Pancreas (tissue), 10 donors: Measurements from ENCODE around the gene SPEN. TPM values are rescaled to one million over a fixed set of nuclear protein-coding genes. Genes with fewer than 3 reads are reported as not detected.

Experiments
- ATAC-seq, 4 donors: fragments of 200-7000 bp; cut with Tn5 transposase; one replicate each; pipeline versions ENCODE4 v1.8.0 to v1.9.1; 2020; ENCODE audit warnings: mild to moderate bottlenecking in 4 of 4, moderate library complexity in 4 of 4
- DNase-seq, 6 donors: peaks; one replicate each; pipeline ENCODE4 v3.0.0-alpha.2; 2020
- FAIRE-seq: peaks from 2 replicates; lab custom pipeline; 2012; peaks lifted over from hg19 to GRCh38; lab: Jason Lieb, UNC
- H3K27ac ChIP-seq, 4 donors: fragments of 200-600 bp; sonication (generic); 1 replicate in 3 of 4; 2 replicates in 1 of 4; pipeline versions ENCODE4 v1.5.0 to v1.8.0; 2020
- H3K27me3 ChIP-seq, 4 donors: fragments of 200-600 bp; one replicate each; pipeline ENCODE4 v1.8.0; 2021
- H3K36me3 ChIP-seq, 3 donors: fragments of 200-600 bp; sonication (generic) in 1 of 3; one replicate each; pipeline versions ENCODE4 v1.5.0 to v1.8.0; 2020 to 2021
- H3K4me1 ChIP-seq, 3 donors: fragments of 200-600 bp; one replicate each; pipeline ENCODE4 v1.8.0; 2021
- H3K4me3 ChIP-seq, 4 donors: fragments of 200-600 bp; sonication (generic) in 2 of 4; one replicate each; pipeline versions ENCODE4 v1.5.0 to v1.8.0; 2020 to 2021
- H3K9me3 ChIP-seq, 4 donors: fragments of 200-600 bp; one replicate each; pipeline ENCODE4 v1.8.0; 2021
- WGBS, 2 donors: extraction: QIAGEN DNeasy Blood & Tissue Kit; methylation state at CpG; one replicate each; pipeline ENCODE4 v1.1.7; 2013; 5-methylcytosine and 5-hydroxymethylcytosine counted together
- intact Hi-C, 3 donors: fragments of 100-400 bp; cut with DNase I; formaldehyde crosslinking; loops; one replicate each; pipeline versions ENCODE4 v1.11.1 to v1.14.2; 2022
- polyA plus RNA-seq, 2 donors: library from polyadenylated mRNA; stranded (reverse); fragments of 200-250 nt; gene quantifications; one replicate each; pipeline ENCODE4 v1.2.3, GENCODE V29; 2013
- total RNA-seq, 6 donors: library from RNA; stranded (reverse); fragmentation: NEBNext Ultra II Directional in 4 of 6; extraction: Animal tissue kit (Norgen Biotek cat#: 25700) in 4 of 6; gene quantifications; one replicate each; pipeline versions ENCODE4 v1.2.1 to v1.2.4, GENCODE V29; 2021 to 2023
- TF ChIP-seq, protein P1 (sequence below), 4 donors: fragments of 200-600 bp; sonication (generic) in 3 of 4; IDR thresholded peaks; one replicate each; pipeline versions ENCODE4 v1.5.0 to v1.8.0; 2021; ENCODE audit warnings: antibody characterized with exemption in 4 of 4
- donor health status: healthy with polysubstance abuse.
- donor health status: DM: no; HTN: no; CAD: no; lungs with moderate emphysema.
- donor health status: DM: no; HTN: no; CAD: no.
- donor health status: control.
- donor health status: control.
- donor health status: Bipolar disorder and iron deficiency.
- donor health status: DM: yes; HTN: yes; CAD: no.
- donor health status: DM: no; HTN: no; CAD: no.
- donor health status: DM: no; HTN: no; CAD: no.
- donor health status: DM: yes; HTN: yes; CAD: no.

Gene SPEN
- total and polyA plus RNA-seq, 8 donors, result 16.2 to 38.2 (median 26.2) TPM

DNA sequence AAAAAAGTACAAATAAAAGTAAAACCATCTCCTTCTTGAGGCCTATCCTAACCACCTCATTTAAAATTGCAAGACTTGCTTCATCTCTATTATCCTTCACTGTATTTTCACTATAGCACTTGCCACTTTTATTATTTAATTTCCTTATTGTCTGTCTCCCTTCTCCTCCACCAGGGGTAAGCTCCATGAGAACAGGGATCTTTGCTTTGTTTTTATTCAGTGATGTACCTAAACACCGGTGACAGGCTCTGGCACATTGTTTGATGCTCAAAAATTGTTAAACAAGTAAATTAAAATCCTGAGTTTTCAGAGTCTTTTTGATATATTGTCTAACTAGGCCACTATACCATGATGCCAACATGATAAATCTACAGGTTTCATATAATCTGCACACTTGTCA, 17.2 kb upstream of the SPEN start:
- Histone ChIP-seq H3K4me1 (peaks cover 0 to 6% (median 5%) of the 10 kb centered on the region in 3 donors), H3K27me3 (no peaks in the 10 kb centered on the region), H3K36me3 (no peaks in the 10 kb centered on the region), H3K9me3 (no peaks in the 10 kb centered on the region), H3K27ac (no peak overlapping the region), H3K4me3 (no peak overlapping the region)
- ATAC-seq (no peak), DNase-seq (no peak), FAIRE-seq (no peak)
- TF ChIP-seq, protein P1, sequence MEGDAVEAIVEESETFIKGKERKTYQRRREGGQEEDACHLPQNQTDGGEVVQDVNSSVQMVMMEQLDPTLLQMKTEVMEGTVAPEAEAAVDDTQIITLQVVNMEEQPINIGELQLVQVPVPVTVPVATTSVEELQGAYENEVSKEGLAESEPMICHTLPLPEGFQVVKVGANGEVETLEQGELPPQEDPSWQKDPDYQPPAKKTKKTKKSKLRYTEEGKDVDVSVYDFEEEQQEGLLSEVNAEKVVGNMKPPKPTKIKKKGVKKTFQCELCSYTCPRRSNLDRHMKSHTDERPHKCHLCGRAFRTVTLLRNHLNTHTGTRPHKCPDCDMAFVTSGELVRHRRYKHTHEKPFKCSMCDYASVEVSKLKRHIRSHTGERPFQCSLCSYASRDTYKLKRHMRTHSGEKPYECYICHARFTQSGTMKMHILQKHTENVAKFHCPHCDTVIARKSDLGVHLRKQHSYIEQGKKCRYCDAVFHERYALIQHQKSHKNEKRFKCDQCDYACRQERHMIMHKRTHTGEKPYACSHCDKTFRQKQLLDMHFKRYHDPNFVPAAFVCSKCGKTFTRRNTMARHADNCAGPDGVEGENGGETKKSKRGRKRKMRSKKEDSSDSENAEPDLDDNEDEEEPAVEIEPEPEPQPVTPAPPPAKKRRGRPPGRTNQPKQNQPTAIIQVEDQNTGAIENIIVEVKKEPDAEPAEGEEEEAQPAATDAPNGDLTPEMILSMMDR (IDR thresholded peaks at IDR 0.05), result no peak
- intact Hi-C loops, result no loop called here
- 82 to 85% methylated on average over 1 of the region's 1 CpG for WGBS, 2 donors

DNA sequence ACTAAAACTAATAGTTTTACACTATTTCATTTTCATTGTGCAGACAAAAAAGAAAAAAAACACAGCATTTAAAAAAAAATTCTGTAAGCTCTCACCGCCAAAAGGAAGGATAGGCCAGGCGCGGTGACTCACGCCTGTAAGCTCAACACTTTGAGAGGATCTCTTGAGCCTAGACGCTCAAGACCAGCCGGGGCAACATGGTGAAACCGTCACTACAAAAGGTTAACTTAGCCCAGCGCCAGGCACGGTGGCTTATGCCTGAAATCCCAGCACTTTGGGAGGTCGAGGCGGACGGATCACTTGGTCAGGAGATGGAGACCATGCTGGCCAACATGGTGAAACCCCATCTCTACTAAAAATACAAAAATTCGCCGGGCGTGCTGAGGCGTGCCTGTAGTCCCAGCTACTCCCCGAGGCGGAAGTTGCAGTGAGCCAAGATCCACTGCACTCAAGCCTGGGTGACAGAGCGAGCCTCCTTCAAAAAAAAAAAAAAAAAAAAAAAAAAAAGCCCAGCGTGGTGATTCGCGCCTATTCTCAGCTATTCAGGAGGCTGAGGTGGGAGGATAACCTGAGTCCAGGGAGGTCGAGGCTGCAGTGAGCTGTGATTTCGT, 14.3 kb upstream of the SPEN start:
- H3K4me3 ChIP-seq, result peak overlapping the region in 3 of 4 donors; percentile 62 to 78 (median 69)
- no peak for FAIRE-seq
- 63 to 78% methylated on average over 24 of the region's 24 CpGs for WGBS, 2 donors
- no peaks in the 10 kb centered on the region for H3K36me3 ChIP-seq
- H3K27me3 ChIP-seq, result no peaks in the 10 kb centered on the region
- H3K27ac ChIP-seq, result peak overlapping the region in 1 of 4 donors; percentile 100
- TF ChIP-seq, protein P1 (IDR thresholded peaks at IDR 0.05), result no peak
- no peak for ATAC-seq
- intact Hi-C loops, result no loop called here
- DNase-seq, result peak in 4 of 6 donors; percentile 19 to 44 (median 40)
- peaks cover 0 to 6% (median 5%) of the 10 kb centered on the region in 3 donors for H3K4me1 ChIP-seq
- no peaks in the 10 kb centered on the region for H3K9me3 ChIP-seq

DNA sequence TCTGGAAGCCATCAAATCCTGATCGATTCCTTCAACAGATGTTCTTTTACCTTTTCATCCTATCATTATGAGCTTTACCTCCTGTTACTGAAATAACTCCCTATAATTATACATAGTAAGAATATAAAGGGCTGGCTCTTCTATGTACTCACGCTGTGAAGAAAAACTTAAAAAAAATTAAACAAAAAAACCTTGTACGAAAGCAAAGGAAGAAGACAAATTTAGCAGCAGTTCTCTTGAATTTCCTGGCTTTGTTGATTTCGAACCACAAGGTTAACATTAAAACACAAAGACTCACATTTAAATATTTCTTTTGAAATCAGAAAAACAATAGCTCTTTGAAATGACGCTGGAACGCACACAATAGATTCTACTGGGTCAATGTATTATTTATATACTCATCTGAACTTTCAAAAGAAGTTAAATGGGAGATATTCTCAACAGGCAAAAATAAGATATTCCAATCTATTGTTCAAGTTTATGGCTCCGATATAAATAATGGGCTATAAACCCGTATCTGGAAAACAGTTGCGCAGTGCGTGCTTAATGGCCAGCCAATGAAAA, 13.6 kb upstream of the SPEN start:
- Histone ChIP-seq H3K36me3 (no peaks in the 10 kb centered on the region), H3K4me1 (peaks cover 0 to 6% (median 5%) of the 10 kb centered on the region in 3 donors), H3K27ac (peak overlapping the region; percentile 97 to 100 (median 98)), H3K9me3 (no peaks in the 10 kb centered on the region), H3K27me3 (no peaks in the 10 kb centered on the region), H3K4me3 (peak overlapping the region in 3 of 4 donors; percentile 62 to 78 (median 69))
- no peak for DNase-seq
- TF ChIP-seq, protein P1 (IDR thresholded peaks at IDR 0.05), result no peak
- FAIRE-seq, result peak; percentile 79
- intact Hi-C loops, result no loop called here
- no peak for ATAC-seq
- 0 to 1% methylated on average over 10 of the region's 10 CpGs for WGBS, 2 donors

DNA sequence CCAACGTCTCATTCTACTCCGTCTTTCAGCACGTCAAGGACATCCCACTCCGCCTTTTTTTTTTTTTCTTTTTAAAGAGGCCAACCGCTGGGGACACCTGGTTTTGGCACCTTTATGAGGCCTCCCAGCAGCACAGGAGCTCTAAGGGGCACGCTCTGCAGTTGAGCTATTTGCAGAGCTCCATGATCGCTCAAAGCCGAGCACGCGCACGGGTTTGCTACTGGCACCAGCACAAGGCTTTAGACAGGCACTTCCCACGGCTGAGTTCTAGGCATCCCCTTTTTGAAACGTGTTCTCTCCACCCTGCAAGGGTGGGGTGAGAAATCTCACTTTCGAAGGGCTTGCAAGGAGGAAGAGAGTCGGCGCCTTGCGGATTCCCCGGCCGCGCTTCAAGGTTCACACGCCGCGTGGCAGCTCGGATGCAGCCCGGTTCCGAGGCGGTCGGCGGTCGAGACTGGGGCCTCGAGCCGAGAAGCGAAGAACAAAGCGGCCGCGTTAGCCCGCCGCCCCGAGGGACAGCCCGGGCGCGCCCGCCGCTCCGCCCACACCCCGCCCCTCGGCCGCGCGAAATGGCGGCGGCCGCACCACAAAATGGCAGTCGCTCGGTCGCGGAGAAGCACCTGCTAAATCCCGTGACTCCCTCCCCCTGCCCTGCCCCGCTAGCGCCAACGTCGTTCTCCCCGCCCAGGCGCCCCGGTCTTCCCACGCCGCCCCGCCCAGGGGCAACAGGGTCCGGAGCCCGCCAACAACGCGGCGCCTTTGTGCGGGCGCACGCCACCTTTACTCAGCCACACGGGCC, 12.9 kb upstream of the SPEN start:
- H3K27ac ChIP-seq, result peak overlapping the region; percentile 97 to 100 (median 98)
- no peak for FAIRE-seq
- ATAC-seq, result peak; percentile 73 to 82 (median 80)
- DNase-seq, result peak; percentile 84 to 93 (median 88)
- peaks cover 0 to 6% (median 5%) of the 10 kb centered on the region in 3 donors for H3K4me1 ChIP-seq
- TF ChIP-seq, protein P1 (IDR thresholded peaks at IDR 0.05), result no peak
- H3K9me3 ChIP-seq, result no peaks in the 10 kb centered on the region
- H3K36me3 ChIP-seq, result no peaks in the 10 kb centered on the region
- H3K4me3 ChIP-seq, result peak overlapping the region; percentile 49 to 78 (median 66)
- intact Hi-C loops, result no loop called here
- H3K27me3 ChIP-seq, result no peaks in the 10 kb centered on the region
- WGBS, 2 donors, result 0 to 1% methylated on average over 52 to 77 of the region's 77 CpGs
